GM18873 (cell line): ENCODE data around the gene CDC42.
"Not testable (repeated sequence)": the region's sequence is repeated elsewhere in the genome, so short reads cannot be mapped to it uniquely, and the experiment has no call there.

Experiments
- ATAC-seq: cut with Tn5 transposase; IDR thresholded peaks from one replicate; pipeline ENCODE4 v1.9.1; 2021; ENCODE audit warnings: mild to moderate bottlenecking, moderate library complexity, moderate number of reproducible peaks; ENCODE audit not compliant: unreplicated experiment, low FRiP score

The CDC42 gene

GRCh38 chr1:22052115-22053016 is at the start of gene CDC42:
TSS of gene CDC42 (plus strand) at chr1:22052709. CDS start at chr1:22078479, 25,770 bp downstream.
- ATAC-seq, result peak; percentile 72

- ATAC-seq, result not testable (repeated sequence)
Observed at GRCh38 chr1:22002875-22003274, 49.6 kb upstream of the CDC42 start.

GRCh38 chr1:22003959-22004358 is 48.5 kb upstream of the CDC42 start:
- not testable (repeated sequence) for ATAC-seq

- ATAC-seq, result not testable (repeated sequence)
Observed at GRCh38 chr1:22005261-22006149, 47.0 kb upstream of the CDC42 start.

- ATAC-seq, result not testable (repeated sequence)
Observed at GRCh38 chr1:22006736-22007135, 45.8 kb upstream of the CDC42 start.

- ATAC-seq, result not testable (repeated sequence)
Observed at GRCh38 chr1:22007262-22007661, 45.2 kb upstream of the CDC42 start.

GRCh38 chr1:22009566-22009965 is 42.9 kb upstream of the CDC42 start:
- ATAC-seq, result not testable (repeated sequence)

GRCh38 chr1:22012752-22013151 is 39.8 kb upstream of the CDC42 start:
- not testable (repeated sequence) for ATAC-seq

- not testable (repeated sequence) for ATAC-seq
Observed at GRCh38 chr1:22014575-22015206, 37.8 kb upstream of the CDC42 start.

GRCh38 chr1:22018583-22019559 is 33.6 kb upstream of the CDC42 start:
- no peak for ATAC-seq

- no peak for ATAC-seq
Observed at GRCh38 chr1:22021061-22021460, 31.4 kb upstream of the CDC42 start.

GRCh38 chr1:22024485-22025367 is 27.8 kb upstream of the CDC42 start:
- peak; percentile 28 for ATAC-seq

- ATAC-seq, result peak; percentile 50
Observed at GRCh38 chr1:22025368-22026155, 26.9 kb upstream of the CDC42 start.

GRCh38 chr1:22026924-22027289 is 25.6 kb upstream of the CDC42 start:
- no peak for ATAC-seq

- ATAC-seq, result no peak
Observed at GRCh38 chr1:22030057-22030456, 22.5 kb upstream of the CDC42 start.

- ATAC-seq, result no peak
Observed at GRCh38 chr1:22030473-22030872, 22.0 kb upstream of the CDC42 start.

- ATAC-seq, result no peak
Observed at GRCh38 chr1:22031214-22031962, 21.1 kb upstream of the CDC42 start.
